GM19328 (cell line): Measurements from ENCODE around the gene OR2T34.
"Not testable (repeated sequence)": the region's sequence is repeated elsewhere in the genome, so short reads cannot be mapped to it uniquely, and the experiment has no call there.

Source experiments
- ATAC-seq: cut with Tn5 transposase; IDR thresholded peaks from one replicate; pipeline ENCODE4 v1.9.1; 2021; ENCODE audit warnings: mild to moderate bottlenecking, moderate library complexity; ENCODE audit not compliant: unreplicated experiment

The OR2T34 gene

DNA sequence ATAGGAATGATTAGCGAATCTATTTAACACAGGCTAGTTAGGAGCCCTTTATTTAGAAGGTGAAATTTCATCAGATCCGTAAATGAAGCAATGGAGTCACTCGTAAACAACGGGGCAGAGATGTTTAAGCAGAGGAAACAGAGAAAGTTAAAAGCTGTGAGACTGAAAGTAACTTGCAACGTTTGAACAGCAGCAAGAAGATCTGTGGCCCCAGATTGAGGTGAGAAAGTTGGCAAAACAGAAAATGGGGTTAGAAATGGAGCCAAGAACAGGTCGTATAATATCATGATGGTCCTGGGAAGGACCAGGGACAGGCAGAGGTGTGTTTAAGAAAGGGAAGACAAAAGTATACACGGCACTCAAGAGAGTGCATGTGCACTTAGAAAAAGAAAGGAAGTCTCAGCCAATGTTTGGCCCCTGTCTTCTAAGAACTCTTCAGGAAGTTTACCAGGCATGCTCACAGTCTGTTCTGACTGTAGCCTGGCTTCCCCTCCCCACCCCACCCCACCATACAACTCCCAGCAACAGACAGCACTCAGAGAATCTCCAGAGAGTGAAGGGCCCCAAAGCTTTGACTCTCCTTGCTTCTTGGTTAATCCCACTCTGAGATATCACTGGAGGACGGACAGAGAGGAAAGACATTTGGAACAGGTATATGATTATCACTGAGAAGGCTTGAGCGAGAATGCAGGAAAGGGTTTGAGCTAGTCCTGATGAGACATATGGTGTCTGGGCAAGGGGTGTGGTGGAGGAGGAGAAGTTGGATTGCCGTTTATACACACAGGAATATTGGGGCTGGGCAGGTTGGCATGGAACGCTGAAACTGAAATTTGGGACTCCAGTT is 8.8 kb downstream of the OR2T34 start:
- not testable (repeated sequence) for ATAC-seq

DNA sequence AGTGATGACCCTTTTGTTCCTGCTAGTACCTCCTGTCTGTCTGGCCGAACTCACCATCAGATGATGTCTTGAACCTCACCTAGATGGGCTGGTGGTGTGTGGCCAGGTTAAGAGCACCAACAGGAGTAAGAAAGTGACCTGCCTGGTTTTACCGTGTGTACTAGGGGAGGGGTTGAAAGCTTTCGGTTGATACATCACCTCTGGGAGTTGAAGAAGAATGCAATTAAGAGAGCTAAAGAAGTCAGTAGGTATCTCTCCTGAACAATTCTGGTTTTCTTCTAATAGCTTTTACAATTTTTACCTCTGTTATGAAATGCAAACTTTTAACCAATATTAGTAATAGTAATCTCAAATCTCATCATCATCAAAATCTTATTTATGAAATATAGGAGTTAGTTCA is 11.9 kb downstream of the OR2T34 start, which contains the start of gene OR2T29:
OR2T29 (minus strand) TSS at position 101 of the 400 bp plus-strand sequence. CDS start 3,281 bp downstream, outside the sequence.
- not testable (repeated sequence) for ATAC-seq

DNA sequence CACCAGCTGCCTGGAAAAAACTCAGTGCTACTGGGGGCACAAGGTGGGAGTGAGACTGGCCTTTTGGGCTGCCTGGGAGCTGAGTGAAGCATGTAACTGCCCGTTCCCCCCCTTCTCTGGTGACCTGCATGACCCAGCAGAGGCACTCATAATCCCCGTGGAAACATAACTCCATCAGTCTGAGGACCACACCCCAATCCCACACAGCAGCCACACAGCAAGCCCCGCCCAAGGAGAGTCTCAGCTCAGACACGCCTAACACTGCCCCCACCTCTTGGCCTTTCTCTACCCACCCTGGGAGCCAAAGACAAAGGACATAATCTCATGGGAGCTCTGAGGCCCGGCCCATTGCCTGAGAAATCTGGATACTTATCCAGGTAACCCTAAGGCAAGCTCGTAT is 23.5 kb downstream of the OR2T34 start:
- ATAC-seq: not testable (repeated sequence)

DNA sequence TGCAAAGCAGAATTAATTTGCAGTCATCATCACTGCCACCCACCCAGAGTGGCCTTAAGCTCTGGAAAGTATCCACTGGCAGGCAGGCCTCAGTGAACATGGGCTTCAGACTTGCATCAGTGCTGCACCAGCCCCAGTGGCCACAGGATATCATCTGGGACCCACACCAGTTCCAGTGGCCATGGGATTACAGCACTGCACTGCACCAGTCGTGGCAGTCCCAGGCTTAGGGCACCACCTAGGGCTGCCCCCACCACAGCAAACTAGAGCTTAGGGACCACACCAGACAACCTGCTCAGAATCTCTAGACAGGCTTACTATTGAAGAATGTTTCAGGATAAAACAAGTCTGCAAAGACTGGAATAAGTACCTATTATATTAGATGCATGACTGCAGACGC is 27.2 kb downstream of the OR2T34 start:
- ATAC-seq: not testable (repeated sequence)

DNA sequence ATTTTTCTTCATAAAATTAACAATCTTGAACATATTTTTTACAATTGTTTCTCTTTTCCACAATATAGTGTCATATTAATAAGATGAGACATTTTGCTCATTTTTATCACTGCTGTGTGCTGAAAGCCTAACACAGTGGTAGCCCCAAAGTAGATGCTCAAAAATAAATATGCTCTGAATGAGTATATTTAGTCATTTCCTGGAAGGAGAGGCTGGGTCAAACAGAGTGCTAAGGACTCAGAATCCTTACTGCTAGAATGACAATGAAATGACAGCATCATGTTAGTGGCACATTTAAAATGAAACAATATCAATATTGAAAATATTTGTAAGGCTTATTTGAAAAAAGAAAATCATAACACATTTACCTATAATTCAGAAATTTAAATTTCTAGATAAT is 37.1 kb downstream of the OR2T34 start:
- ATAC-seq: not testable (repeated sequence)
